Measurements from ENCODE around the gene IL27RA. TPM values are rescaled to one million over a fixed set of nuclear protein-coding genes. Genes with fewer than 3 reads are reported as not detected.

IL27RA gene
- total RNA-seq, 1 experiment from 2014 or later, result 0.29 TPM

DNA sequence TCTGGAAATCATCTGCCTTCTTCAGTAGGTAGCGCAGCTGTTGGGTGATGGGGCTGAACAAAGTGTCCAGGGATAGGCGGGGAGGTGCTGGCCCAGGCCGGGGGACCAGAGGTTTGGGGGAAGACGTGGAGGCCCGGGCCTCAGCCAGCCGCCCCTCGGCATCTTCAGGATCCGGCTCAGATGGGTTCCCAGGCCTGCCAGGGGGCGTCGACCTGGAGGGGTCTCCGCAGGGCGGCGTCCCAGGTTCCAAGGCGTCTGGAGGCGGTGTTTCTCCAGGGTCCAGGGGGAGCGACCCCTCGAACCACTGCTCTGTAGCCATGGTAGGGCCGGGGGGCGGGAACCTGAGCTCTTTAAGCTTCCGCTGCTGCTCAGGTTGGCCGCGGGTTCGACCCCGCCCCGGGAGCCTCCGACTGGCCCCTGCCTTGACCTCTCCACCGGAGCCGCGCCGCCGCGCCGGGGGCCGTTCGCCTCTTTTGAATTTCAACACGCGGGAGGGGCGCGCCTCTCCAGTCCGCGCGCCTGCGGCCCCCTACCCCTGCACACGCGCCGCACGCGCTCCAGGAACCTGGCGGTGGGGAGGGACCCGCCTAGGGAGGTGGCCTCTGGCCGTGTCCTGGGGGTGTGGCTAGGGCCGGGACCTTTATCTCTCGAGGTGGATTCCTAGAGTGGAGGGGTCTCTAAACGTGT lies 53.9 kb downstream of the IL27RA start, which contains the start of gene C19orf67:
Gene C19orf67 (minus strand): TSS at position 475 of the 687 bp plus-strand sequence. CDS start 156 bp downstream, at position 319.
- no peak for DNase-seq (ENCODE audit: low read depth)

- no peak for DNase-seq (ENCODE audit: low read depth)
These were observed 54.5 kb downstream of the IL27RA start for GRCh38 chr19:14086098-14086497.

DNA sequence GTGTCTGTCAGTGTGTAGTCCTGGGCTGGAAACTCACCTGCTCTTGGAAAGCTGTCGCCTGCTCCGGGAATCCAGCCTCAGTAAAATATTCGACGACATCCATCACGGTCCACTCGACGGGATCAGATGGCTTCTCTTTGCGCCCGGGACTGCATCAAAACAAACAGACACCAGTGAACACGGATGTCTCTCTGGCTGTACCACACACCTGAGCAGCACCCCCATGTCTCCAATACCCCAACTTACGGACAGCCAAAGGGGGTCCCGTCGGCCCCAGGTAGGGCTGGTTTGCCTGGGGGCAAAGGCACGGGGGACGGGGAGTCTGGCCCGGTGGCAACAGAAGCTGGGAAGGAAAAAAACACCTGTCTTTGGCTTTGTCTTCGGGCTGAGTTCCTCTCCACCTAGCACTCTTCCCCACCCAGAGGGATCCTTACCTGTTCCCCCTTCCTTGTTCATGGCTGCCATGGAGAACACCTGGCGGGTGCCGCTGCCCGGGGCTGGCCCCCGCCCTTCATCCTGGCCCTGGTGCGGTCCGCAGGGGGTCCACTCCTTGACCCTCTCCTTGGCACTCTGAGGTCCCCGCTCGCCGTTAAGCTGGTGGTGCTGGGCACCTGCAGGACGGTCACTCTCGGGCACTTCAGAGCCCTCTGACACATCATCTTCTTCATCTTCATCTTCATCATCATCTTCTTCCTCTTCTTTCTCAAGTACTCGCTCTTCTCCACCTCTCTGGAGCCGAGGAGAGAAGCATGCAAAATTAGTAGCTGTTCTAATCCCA lies 57.3 kb downstream of the IL27RA start:
- no peak for DNase-seq (ENCODE audit: low read depth)

DNA sequence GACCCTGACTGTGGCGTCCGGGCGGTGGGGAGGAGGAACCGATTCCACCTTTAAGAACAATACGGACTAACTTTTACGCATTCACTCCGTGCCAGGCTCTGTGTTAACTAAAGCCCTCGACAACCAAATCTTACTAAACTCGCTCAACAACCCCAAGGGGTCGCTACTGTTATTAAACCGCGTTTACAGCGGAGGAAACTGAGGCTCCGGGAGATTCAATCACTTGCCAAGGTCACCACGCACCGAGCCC lies 57.8 kb downstream of the IL27RA start:
- no peak for DNase-seq (ENCODE audit: low read depth)

DNA sequence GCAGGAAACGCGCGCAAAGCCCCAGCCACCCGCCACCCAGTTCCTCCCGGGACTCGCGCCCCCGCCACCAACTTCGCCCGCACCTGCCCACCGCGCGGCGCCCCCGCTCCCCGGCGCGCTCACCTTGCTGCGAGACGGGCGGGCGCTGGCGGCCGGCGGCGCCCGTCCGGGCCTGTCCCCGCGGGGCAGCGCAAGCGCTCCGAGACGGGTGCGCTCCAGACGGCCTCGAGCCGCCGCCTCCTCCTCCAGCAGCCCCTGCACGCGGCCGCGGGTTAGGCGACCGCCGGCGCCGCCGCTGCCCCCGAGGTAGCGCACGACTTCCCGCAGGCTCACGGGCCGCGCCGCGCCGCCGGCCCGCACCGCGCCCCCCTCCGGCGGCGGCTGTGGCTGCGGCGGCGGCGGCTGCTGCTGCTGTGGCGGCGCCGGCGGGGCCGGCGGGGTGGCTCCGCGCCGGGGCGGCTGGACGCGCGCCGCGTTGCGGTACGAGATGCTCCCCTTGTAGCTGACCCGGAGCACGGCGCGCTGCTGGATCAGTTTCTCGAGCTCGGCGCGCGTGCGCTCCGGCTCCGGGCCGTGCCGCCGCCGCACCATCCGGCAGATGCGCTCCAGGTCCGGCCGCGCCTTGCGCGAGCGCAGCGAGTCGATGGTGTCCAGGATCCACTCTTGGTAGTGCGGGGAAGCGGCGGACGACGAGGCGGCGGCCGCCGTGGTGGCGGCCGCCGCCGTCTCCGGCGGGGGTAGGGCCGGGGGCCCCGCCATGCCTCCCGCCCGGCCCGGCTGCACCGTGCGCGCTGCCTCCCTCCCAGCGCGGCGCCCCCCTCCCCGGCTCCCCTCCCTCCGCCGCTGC lies 58.3 kb downstream of the IL27RA start:
- DNase-seq (ENCODE audit: low read depth), result peak; percentile 59

- DNase-seq (ENCODE audit: low read depth), result peak; percentile 83
These were observed 59.0 kb downstream of the IL27RA start, which contains the start of gene SAMD1 for GRCh38 chr19:14090509-14091080. TSS of gene SAMD1 (minus strand) at chr19:14090751.

GRCh38 chr19:14091081-14091812 lies 59.7 kb downstream of the IL27RA start:
- DNase-seq (ENCODE audit: low read depth), result peak; percentile 66

- DNase-seq (ENCODE audit: low read depth), result no peak
These were observed 60.4 kb downstream of the IL27RA start for GRCh38 chr19:14091813-14092462.

DNA sequence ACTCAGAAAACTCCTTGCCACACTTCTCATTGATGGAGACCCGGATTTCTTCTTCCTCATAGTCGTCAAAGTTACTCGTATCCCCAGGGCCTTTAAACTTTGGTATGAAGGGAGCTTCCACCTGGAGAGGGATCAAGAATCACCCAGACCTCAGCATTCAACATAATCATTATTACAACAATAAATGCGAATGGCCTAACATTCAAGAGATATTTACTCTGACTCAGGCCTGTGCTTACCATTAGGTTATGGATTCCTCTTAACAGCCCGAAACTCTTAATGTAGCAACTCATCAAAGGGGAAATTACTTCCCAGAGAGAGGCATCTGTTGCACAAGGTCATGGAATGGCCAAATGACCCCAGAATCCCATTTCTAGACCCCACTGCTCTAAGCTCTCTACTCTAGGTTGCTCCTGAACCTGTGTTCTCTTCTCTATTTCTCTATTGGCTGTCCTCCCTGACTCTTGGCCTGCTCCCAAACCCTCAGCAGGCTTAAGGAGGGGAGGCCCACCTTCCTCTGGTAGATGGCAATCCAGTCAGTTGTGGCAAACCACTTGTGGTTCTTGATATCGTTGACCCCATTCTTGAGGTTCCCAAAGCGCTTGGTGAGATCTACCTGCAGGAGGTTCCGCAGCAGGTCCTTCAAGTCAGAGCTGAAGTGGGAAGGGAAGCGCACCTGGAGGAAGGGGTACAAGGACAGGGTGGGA lies 61.7 kb downstream of the IL27RA start:
- no peak for DNase-seq (ENCODE audit: low read depth)

- DNase-seq (ENCODE audit: low read depth), result no peak
These were observed 63.3 kb downstream of the IL27RA start for GRCh38 chr19:14094854-14095253.

GRCh38 chr19:14096272-14096992 lies 64.9 kb downstream of the IL27RA start:
- DNase-seq (ENCODE audit: low read depth), result no peak

DNA sequence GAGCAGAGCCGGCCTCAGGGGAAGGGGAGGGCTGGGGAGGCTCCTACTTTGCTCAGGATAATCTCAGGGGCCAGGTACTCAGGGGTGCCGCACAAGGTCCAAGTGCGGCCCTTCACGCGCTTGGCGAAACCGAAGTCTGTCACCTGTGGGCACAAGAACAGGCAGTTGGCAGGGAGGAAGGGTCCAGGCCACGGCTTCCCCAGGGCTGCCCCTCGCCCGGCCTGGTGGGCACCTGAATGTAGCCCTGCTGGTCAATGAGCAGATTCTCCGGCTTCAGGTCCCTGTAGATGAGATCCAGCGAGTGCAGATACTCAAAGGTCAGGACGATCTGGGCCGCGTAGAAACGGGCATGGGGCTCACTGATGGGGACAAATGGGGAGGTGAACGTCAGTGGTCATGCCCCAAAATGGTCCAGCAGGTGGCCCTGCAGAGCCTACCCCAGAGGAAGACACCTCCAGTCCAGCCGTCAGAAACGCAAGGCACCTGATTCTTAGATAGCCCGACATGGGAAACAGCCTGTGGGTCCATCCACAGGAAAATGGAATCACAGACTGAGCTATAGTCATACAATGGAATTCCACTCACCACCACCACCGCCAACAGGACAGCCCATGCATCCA lies 66.1 kb downstream of the IL27RA start:
- DNase-seq (ENCODE audit: low read depth), result no peak

GRCh38 chr19:14101003-14101545 lies 69.5 kb downstream of the IL27RA start:
- DNase-seq (ENCODE audit: low read depth), result no peak

DNA sequence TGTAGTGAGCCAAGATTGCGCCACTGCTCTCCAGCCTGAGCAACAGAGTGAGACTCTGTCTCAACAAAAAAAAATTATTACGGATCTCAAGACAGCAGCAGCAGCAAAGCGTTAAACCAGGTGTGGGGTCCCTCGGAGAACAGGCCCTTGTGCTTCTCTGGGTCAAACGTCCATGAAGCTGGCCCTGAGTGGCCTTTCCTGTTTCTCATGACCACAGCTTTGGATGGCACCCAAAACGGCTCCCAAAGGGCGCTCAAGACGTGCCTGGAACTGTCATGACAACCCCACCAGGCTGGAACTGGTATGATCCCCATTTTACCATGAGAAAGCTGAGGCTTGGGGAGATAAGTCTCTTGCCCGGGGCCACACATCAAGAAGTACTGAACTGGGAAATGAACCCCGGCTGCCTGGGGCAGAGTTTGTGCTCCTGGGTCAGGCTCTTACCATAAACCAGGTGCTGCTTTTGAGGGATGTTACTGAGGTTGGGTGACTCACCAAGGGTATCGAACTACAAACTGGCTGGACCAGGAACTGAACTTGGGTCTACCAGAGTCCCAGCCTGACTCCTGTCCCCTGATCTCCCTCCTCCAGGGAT lies 70.6 kb downstream of the IL27RA start:
- no peak for DNase-seq (ENCODE audit: low read depth)

GRCh38 chr19:14102756-14103155 lies 71.2 kb downstream of the IL27RA start:
- no peak for DNase-seq (ENCODE audit: low read depth)
